MM.1S (cell line): ENCODE results near the gene RNF224.

ENCODE experiments used
- EZH2phosphoT487 ChIP-seq: fragments of 300-600 bp; sonication (generic); IDR thresholded peaks from 2 replicates; pipeline ENCODE4 v1.6.1; 2018; ENCODE audit warnings: antibody characterized with exemption, low read length
- TF ChIP-seq, protein P1 (sequence below): fragments of 300-600 bp; sonication (generic); IDR thresholded peaks from 2 replicates; pipeline ENCODE4 v1.5.1; 2016; ENCODE audit warnings: antibody characterized with exemption, low read length, mixed read lengths

GRCh38 chr9:137263506-137263905 lies 36.2 kb downstream of the RNF224 start:
- TF ChIP-seq, protein P1, sequence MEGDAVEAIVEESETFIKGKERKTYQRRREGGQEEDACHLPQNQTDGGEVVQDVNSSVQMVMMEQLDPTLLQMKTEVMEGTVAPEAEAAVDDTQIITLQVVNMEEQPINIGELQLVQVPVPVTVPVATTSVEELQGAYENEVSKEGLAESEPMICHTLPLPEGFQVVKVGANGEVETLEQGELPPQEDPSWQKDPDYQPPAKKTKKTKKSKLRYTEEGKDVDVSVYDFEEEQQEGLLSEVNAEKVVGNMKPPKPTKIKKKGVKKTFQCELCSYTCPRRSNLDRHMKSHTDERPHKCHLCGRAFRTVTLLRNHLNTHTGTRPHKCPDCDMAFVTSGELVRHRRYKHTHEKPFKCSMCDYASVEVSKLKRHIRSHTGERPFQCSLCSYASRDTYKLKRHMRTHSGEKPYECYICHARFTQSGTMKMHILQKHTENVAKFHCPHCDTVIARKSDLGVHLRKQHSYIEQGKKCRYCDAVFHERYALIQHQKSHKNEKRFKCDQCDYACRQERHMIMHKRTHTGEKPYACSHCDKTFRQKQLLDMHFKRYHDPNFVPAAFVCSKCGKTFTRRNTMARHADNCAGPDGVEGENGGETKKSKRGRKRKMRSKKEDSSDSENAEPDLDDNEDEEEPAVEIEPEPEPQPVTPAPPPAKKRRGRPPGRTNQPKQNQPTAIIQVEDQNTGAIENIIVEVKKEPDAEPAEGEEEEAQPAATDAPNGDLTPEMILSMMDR = no peak
- no peak for TF ChIP-seq EZH2phosphoT487
